ENCODE measurements around the gene NABP2. TPM values are rescaled to one million over a fixed set of nuclear protein-coding genes. Genes with fewer than 3 reads are reported as not detected.

NABP2 gene
- polyA plus RNA-seq, 3 donors, result 2.7 to 10.1 (median 3.2) TPM

DNA sequence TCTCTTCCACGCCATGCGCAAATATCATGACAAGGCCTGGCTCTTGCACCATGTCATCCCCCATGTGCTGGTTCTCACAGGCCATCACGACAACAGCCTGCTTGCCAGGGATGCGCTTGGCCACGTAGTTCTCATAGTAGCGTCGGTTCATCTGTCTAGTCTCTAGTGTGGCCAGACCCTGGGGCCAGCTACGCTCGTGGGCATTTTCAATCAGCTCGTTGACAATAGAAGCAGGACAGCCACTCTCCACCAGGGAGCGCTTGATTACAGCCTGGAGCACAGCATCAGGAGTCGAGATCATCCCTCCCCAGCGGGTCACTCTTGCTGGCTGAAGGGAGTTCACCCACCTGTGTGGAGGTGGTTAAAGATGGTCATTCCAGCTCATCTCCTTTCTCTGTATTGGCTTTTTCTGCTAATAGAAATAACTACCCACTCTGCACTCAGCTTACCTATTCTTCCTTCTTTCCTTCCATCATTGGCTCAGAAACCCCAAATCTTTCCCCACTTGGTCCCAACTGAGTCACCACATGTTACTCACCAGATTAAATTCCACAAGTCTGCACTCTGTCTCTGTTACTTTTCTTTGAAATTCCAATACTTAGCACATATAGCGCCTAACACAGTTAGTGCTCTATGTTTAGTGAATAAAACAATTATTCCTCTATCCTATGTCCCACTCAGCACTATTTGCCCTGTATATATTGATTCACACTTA, 17.5 kb upstream of the NABP2 start:
- no peaks in the 10 kb centered on the region for H3K9me3 Mint-ChIP-seq
- H3K27me3 Mint-ChIP-seq (ENCODE audit: low read depth in 3 of 3), result no peaks in the 10 kb centered on the region
- H3K4me1 Mint-ChIP-seq, result peaks cover 2% of the 10 kb centered on the region
- H3K79me2 ChIP-seq (ENCODE audit: insufficient read depth, low read length), result peaks cover 3% of the 10 kb centered on the region
- H3K4me3 ChIP-seq (replicated peaks in 1 of 3; ENCODE audit: low read depth in 2 of 3, low read length in 3 of 3), result no peak overlapping the region
- WGBS (ENCODE audit: insufficient coverage), result 84% methylated on average over 10 of the region's 14 CpGs
- H3K36me3 ChIP-seq (replicated peaks in 1 of 2; ENCODE audit: control insufficient read depth in 1 of 2, insufficient read depth in 2 of 2, low read length in 2 of 2), result peaks cover 62 to 78% of the 10 kb centered on the region in 2 donors
- H3K36me3 Mint-ChIP-seq, result peaks cover 57 to 75% of the 10 kb centered on the region in 2 donors
- peak; percentile 35 to 45 (median 42) for DNase-seq
- no peak overlapping the region for H3K4me2 ChIP-seq (replicated peaks; ENCODE audit: extremely low read depth, low read length, poor library complexity, severe bottlenecking)
- no peak overlapping the region for H3K9ac ChIP-seq (ENCODE audit: insufficient read depth, low read length, poor library complexity, severe bottlenecking)
- H2AFZ ChIP-seq (ENCODE audit: insufficient read depth, low read depth, low read length, poor library complexity, severe bottlenecking), result no peak overlapping the region
- H3K9me3 ChIP-seq (replicated peaks in 1 of 2; ENCODE audit: control insufficient read depth in 1 of 2, insufficient read depth in 1 of 2, low read length in 2 of 2), result no peaks in the 10 kb centered on the region
- no peaks in the 10 kb centered on the region for H3K4me1 ChIP-seq (ENCODE audit: control insufficient read depth in 1 of 2, insufficient read depth in 2 of 2, low read length in 2 of 2)
- intact Hi-C loops (cut with micrococcal nuclease), result loop anchor here in 1 of 2 donors (5.0 kb wide), 1 partner anchor 51 kb away; the partner anchor contains the start of gene ANKRD52
- peaks cover 24% of the 10 kb centered on the region for H4K20me1 ChIP-seq (ENCODE audit: insufficient read depth, low read length)
- H3K4me3 Mint-ChIP-seq, result no peak overlapping the region
- peak; percentile 52 for TF ChIP-seq CTCF (IDR thresholded peaks at IDR 0.05)
- peak overlapping the region in 5 of 7 donors; percentile 22 to 61 (median 44) for H3K27ac Mint-ChIP-seq
- peak overlapping the region in 1 of 2 donors; percentile 32 for H3K27ac ChIP-seq (ENCODE audit: low read depth in 1 of 2, low read length in 2 of 2)
- H3K27me3 ChIP-seq (ENCODE audit: control insufficient read depth in 2 of 2, insufficient read depth in 2 of 2, low read length in 2 of 2), result no peaks in the 10 kb centered on the region

GRCh38 chr12:56208006-56208405, 16.1 kb upstream of the NABP2 start:
- peaks cover 2% of the 10 kb centered on the region for H3K4me1 Mint-ChIP-seq
- H3K36me3 Mint-ChIP-seq, result peaks cover 70 to 89% of the 10 kb centered on the region in 2 donors
- H3K4me3 ChIP-seq (replicated peaks in 1 of 3; ENCODE audit: low read depth in 2 of 3, low read length in 3 of 3), result no peak overlapping the region
- intact Hi-C loops (cut with micrococcal nuclease), result loop anchor here in 1 of 2 donors (5.0 kb wide), 1 partner anchor 49 kb away; the partner anchor contains the start of gene ANKRD52
- no peak overlapping the region for H3K9ac ChIP-seq (ENCODE audit: insufficient read depth, low read length, poor library complexity, severe bottlenecking)
- WGBS (ENCODE audit: insufficient coverage), result 90% methylated on average over 6 of the region's 6 CpGs
- H3K4me2 ChIP-seq (replicated peaks; ENCODE audit: extremely low read depth, low read length, poor library complexity, severe bottlenecking), result no peak overlapping the region
- no peak for DNase-seq
- H3K4me1 ChIP-seq (ENCODE audit: control insufficient read depth in 1 of 2, insufficient read depth in 2 of 2, low read length in 2 of 2), result no peaks in the 10 kb centered on the region
- no peaks in the 10 kb centered on the region for H3K27me3 Mint-ChIP-seq (ENCODE audit: low read depth in 3 of 3)
- H3K36me3 ChIP-seq (replicated peaks in 1 of 2; ENCODE audit: control insufficient read depth in 1 of 2, insufficient read depth in 2 of 2, low read length in 2 of 2), result peaks cover 76 to 92% of the 10 kb centered on the region in 2 donors
- no peaks in the 10 kb centered on the region for H3K9me3 ChIP-seq (replicated peaks in 1 of 2; ENCODE audit: control insufficient read depth in 1 of 2, insufficient read depth in 1 of 2, low read length in 2 of 2)
- no peak overlapping the region for H3K27ac Mint-ChIP-seq
- no peak overlapping the region for H2AFZ ChIP-seq (ENCODE audit: insufficient read depth, low read depth, low read length, poor library complexity, severe bottlenecking)
- H3K4me3 Mint-ChIP-seq, result no peak overlapping the region
- no peaks in the 10 kb centered on the region for H3K27me3 ChIP-seq (ENCODE audit: control insufficient read depth in 2 of 2, insufficient read depth in 2 of 2, low read length in 2 of 2)
- peaks cover 11% of the 10 kb centered on the region for H3K79me2 ChIP-seq (ENCODE audit: insufficient read depth, low read length)
- peak overlapping the region in 1 of 2 donors; percentile 10 for H3K27ac ChIP-seq (ENCODE audit: low read depth in 1 of 2, low read length in 2 of 2)
- H4K20me1 ChIP-seq (ENCODE audit: insufficient read depth, low read length), result peaks cover 38% of the 10 kb centered on the region
- no peak for TF ChIP-seq CTCF (IDR thresholded peaks at IDR 0.05)
- no peaks in the 10 kb centered on the region for H3K9me3 Mint-ChIP-seq

Measured in CD14-positive monocyte (primary cell).